GM12878 (cell line): Measurements from ENCODE around the gene GPR21. TPM values are rescaled to one million over a fixed set of nuclear protein-coding genes. Genes with fewer than 3 reads are reported as not detected.

Experiments
- ATAC-seq: fragments of 200-7000 bp; cut with Tn5 transposase; 3 replicates; pipeline ENCODE4 v1.9.1; 2020; ENCODE audit warnings: mild to moderate bottlenecking, moderate library complexity
- BruUV-seq: library from RNA; stranded (reverse); fragments of 400-500 nt; replicated peaks from 2 replicates; lab custom pipeline; 2021; lab: Mats Ljungman, UMichigan
- CTCF ChIA-PET: fragments of 300-600 bp; sonication (Branson Sonifier 250); formaldehyde crosslinking; extraction: SDS; loops from one replicate; lab custom pipeline; 2021; ENCODE audit warnings: inconsistent platforms; lab: Yijun Ruan, JAX
- POLR2A ChIA-PET: fragments of 350-600 bp; formaldehyde crosslinking; extraction: SDS; loops from one replicate; lab custom pipeline; 2021; ENCODE audit warnings: inconsistent platforms; lab: Charles Lee
- RAD21 ChIA-PET: fragments of 300-600 bp; sonication (Branson Sonifier 250); formaldehyde crosslinking; loops from one replicate; lab custom pipeline; 2023; ENCODE audit warnings: antibody characterized with exemption; ENCODE audit not compliant: unreplicated experiment; lab: Charles Lee
- SMC1A ChIA-PET: fragments of 300-600 bp; sonication (Branson Sonifier 250); formaldehyde crosslinking; loops from one replicate; lab custom pipeline; 2023; ENCODE audit not compliant: unreplicated experiment, uncharacterized antibody; lab: Charles Lee
- DNase-seq: peaks from one replicate; pipeline ENCODE4 v3.0.0-alpha.2; 2011; ENCODE audit warnings: low read depth, low spot score
- FAIRE-seq: peaks from 3 replicates; lab custom pipeline; 2011; peaks lifted over from hg19 to GRCh38; lab: Jason Lieb, UNC
- H2AFZ ChIP-seq: 2 replicates; pipeline ENCODE4 v1.6.0; 2011; ENCODE audit warnings: low read depth, low read length, control low read depth; ENCODE audit not compliant: control insufficient read depth
- H3K27ac ChIP-seq: 2 replicates; pipeline ENCODE4 v1.5.1; 2011; ENCODE audit warnings: control low read depth; ENCODE audit not compliant: control insufficient read depth, insufficient read depth
- H3K27me3 ChIP-seq, 2 experiments: replicated peaks in 1 of 2; 2 replicates each; pipeline versions ENCODE4 v1.6.0 to v1.6.1; 2011; ENCODE audit warnings: low read length in 1 of 2; ENCODE audit not compliant: control insufficient read depth in 2 of 2, insufficient read depth in 2 of 2
- H3K36me3 ChIP-seq, 2 experiments: 2 replicates each; pipeline ENCODE4 v1.5.1; 2011; ENCODE audit warnings: low read length in 1 of 2; ENCODE audit not compliant: control insufficient read depth in 2 of 2, insufficient read depth in 2 of 2
- H3K4me1 ChIP-seq: 2 replicates; pipeline ENCODE4 v1.6.1; 2011; ENCODE audit warnings: mild to moderate bottlenecking, low read length, moderate library complexity, mixed read lengths; ENCODE audit not compliant: control insufficient read depth, insufficient read depth
- H3K4me2 ChIP-seq: 2 replicates; pipeline ENCODE4 v1.6.0; 2011; ENCODE audit warnings: control low read depth; ENCODE audit not compliant: control insufficient read depth, insufficient read depth
- H3K4me3 ChIP-seq: fragments of 200-600 bp; sonication (generic); 2 replicates; pipeline ENCODE4 v1.5.1; 2016
- H3K79me2 ChIP-seq: 2 replicates; pipeline ENCODE4 v1.6.0; 2011; ENCODE audit warnings: low read length; ENCODE audit not compliant: control insufficient read depth, insufficient read depth
- H3K9ac ChIP-seq: 2 replicates; pipeline ENCODE4 v1.8.0; 2011; ENCODE audit warnings: low read length, control low read depth, mixed read lengths; ENCODE audit not compliant: control insufficient read depth, insufficient read depth
- H3K9me3 ChIP-seq: replicated peaks from 3 replicates; pipeline ENCODE4 v1.5.1; 2011; ENCODE audit warnings: mild to moderate bottlenecking, low read length; ENCODE audit not compliant: control insufficient read depth, insufficient read depth
- H4K20me1 ChIP-seq: 2 replicates; pipeline ENCODE4 v1.6.0; 2011; ENCODE audit not compliant: control insufficient read depth, insufficient read depth
- CTCF ChIP-seq, 3 experiments: IDR thresholded peaks in 2 of 3; conservative IDR thresholded peaks in 1 of 3; 2 replicates each; pipeline ENCODE4 v1.5.1; 2011; ENCODE audit warnings: low read depth in 3 of 3, low read length in 3 of 3, mild to moderate bottlenecking in 3 of 3, control low read depth in 2 of 3, moderate library complexity in 2 of 3, inconsistent platforms in 1 of 3, mixed read lengths in 1 of 3; ENCODE audit not compliant: control insufficient read depth in 2 of 3, insufficient read depth in 1 of 3; ENCODE audit errors: extremely low read depth in 1 of 3
- MYB ChIP-seq: fragments of 150-350 bp; IDR thresholded peaks from 2 replicates; pipeline ENCODE4 v1.6.1; 2014; ENCODE audit warnings: mild to moderate bottlenecking, low read depth, low read length, borderline replicate concordance
- SKIL ChIP-seq: fragments of 450-650 bp; IDR thresholded peaks from 2 replicates; pipeline ENCODE4 v1.6.1; 2017; ENCODE audit warnings: mild to moderate bottlenecking, low read depth, inconsistent platforms; ENCODE audit not compliant: poor library complexity, severe bottlenecking
- ZBTB4 ChIP-seq: fragments of 450-650 bp; formaldehyde crosslinking; IDR thresholded peaks from 2 replicates; pipeline ENCODE4 v1.4.0; 2022; ENCODE audit warnings: mild to moderate bottlenecking, moderate library complexity
- WGBS: methylation state at CpG from one replicate; pipeline ENCODE4 v1.1.6; 2016; ENCODE audit warnings: low lambda C conversion rate; ENCODE audit not compliant: insufficient replicate concordance, insufficient coverage; ENCODE audit errors: missing lambda C conversion rate; 5-methylcytosine and 5-hydroxymethylcytosine counted together
- in situ Hi-C: fragments of 300-500 bp; cut with MboI; formaldehyde crosslinking; loops from 9 replicates; pipeline ENCODE4 v1.14.3; 2018; ENCODE audit warnings: mixed read lengths
- intact Hi-C: fragments of 100-400 bp; cut with micrococcal nuclease; formaldehyde crosslinking; loops from one replicate; pipeline ENCODE4 v1.14.2; 2022; ENCODE audit not compliant: unreplicated experiment
- polyA plus RNA-seq, 11 experiments: library from polyadenylated mRNA; depleted of rRNA in 4 of 11; unstranded in 6 of 11; stranded (reverse) in 5 of 11; fragments of >200 nt; fragmentation: Nextera tagmentation in 4 of 11; fragmentation: Illumina TruSeq in 1 of 11; extraction: Ambion mirVana in 4 of 11; extraction: Trizol in 1 of 11; gene quantifications; 1 replicate in 1 of 11; 2 replicates in 10 of 11; pipeline versions ENCODE4 v1.2.1 to v1.2.3, GENCODE V29; 2011 to 2016; ENCODE audit warnings: inconsistent platforms in 2 of 11, missing spikeins in 2 of 11, low read depth in 1 of 11
- total RNA-seq, 4 experiments: library from RNA; depleted of rRNA in 3 of 4; stranded (reverse); fragments of >200 nt in 3 of 4; fragmentation: Illumina TruSeq in 1 of 4; extraction: Trizol in 1 of 4; gene quantifications; 2 replicates each; pipeline versions ENCODE4 v1.2.1 to v1.2.3, GENCODE V29; 2013 to 2021

GPR21 gene
- total and polyA plus RNA-seq, 10 of the 15 experiments (the other 5 are each of a cell fraction or from before 2014, with no cell fraction given), result 0.09 to 1.9 (median 0.57) TPM; not detected in 4

- Histone ChIP-seq H3K4me3 (no peak overlapping the region), H3K79me2 (no peaks in the 10 kb centered on the region), H4K20me1 (no peaks in the 10 kb centered on the region), H3K9me3 (no peaks in the 10 kb centered on the region), H3K4me1 (no peaks in the 10 kb centered on the region), H3K9ac (no peak overlapping the region), H3K27ac (no peak overlapping the region), H3K4me2 (no peak overlapping the region), H3K27me3 (no peaks in the 10 kb centered on the region), H2AFZ (no peak overlapping the region), H3K36me3 (peaks cover 0 to 19% of the 10 kb centered on the region in 2 experiments; a peak in 3 of 4 replicates)
- SMC1A ChIA-PET, result no interaction called here
- in situ Hi-C loops (no loop called here), intact Hi-C loops (no loop called here)
- no peak for TF ChIP-seq SKIL
- TF ChIP-seq MYB, result no peak
- TF ChIP-seq ZBTB4, result no peak
- TF ChIP-seq CTCF (IDR thresholded peaks at IDR 0.05 in 2 of 3, conservative IDR thresholded peaks at IDR 0.05 in 1 of 3; ENCODE audit: control insufficient read depth in 2 of 3, extremely low read depth in 1 of 3, insufficient read depth in 1 of 3, low read depth in 3 of 3, low read length in 3 of 3), result no peak
- RAD21 ChIA-PET, result no interaction called here
- POLR2A ChIA-PET, result no interaction called here
- no TSS peak for BruUV-seq
- DNase-seq (no peak), ATAC-seq (no peak), FAIRE-seq (no peak)
- WGBS, result 96% methylated on average over 2 of the region's 2 CpGs
- CTCF ChIA-PET, result no interaction called here
These were observed 31.7 kb downstream of the GPR21 start for GRCh38 chr9:123065196-123065595.
